Measurements from ENCODE around the gene BTBD16.

BTBD16 gene

DNA sequence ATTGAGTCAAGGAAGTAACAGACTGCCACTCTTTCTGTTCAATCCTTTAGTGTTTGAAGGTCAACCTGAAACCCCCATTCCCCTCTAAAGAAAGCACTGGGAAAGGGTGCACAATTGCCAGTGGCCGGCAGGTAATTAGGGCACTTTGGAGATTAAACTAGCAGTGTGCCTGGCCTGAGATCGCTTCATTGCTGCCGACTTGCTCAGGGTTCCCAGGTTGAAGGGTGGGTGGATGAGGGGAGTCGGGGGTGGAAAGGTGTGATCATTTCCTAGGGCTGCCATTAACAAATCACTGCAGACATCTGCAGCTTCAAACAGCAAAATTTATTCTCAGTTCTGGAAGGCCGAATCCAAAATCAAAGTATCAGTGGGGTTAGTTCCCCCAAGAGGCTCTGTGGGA lies 16.3 kb upstream of the BTBD16 start:
- H3K27ac Mint-ChIP-seq: no peak overlapping the region
- peaks cover 9% of the 10 kb centered on the region for H3K36me3 Mint-ChIP-seq (ENCODE audit: low read depth)
- H3K27me3 Mint-ChIP-seq (ENCODE audit: low read depth): no peaks in the 10 kb centered on the region
- H3K9me3 Mint-ChIP-seq: peaks cover 3% of the 10 kb centered on the region
- TF ChIP-seq, protein P1, sequence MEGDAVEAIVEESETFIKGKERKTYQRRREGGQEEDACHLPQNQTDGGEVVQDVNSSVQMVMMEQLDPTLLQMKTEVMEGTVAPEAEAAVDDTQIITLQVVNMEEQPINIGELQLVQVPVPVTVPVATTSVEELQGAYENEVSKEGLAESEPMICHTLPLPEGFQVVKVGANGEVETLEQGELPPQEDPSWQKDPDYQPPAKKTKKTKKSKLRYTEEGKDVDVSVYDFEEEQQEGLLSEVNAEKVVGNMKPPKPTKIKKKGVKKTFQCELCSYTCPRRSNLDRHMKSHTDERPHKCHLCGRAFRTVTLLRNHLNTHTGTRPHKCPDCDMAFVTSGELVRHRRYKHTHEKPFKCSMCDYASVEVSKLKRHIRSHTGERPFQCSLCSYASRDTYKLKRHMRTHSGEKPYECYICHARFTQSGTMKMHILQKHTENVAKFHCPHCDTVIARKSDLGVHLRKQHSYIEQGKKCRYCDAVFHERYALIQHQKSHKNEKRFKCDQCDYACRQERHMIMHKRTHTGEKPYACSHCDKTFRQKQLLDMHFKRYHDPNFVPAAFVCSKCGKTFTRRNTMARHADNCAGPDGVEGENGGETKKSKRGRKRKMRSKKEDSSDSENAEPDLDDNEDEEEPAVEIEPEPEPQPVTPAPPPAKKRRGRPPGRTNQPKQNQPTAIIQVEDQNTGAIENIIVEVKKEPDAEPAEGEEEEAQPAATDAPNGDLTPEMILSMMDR (IDR thresholded peaks at IDR 0.05; ENCODE audit: unreplicated experiment in 3 of 3): no peak
- H3K4me1 Mint-ChIP-seq: peaks cover 7% of the 10 kb centered on the region
- no peak overlapping the region for H3K4me3 Mint-ChIP-seq

DNA sequence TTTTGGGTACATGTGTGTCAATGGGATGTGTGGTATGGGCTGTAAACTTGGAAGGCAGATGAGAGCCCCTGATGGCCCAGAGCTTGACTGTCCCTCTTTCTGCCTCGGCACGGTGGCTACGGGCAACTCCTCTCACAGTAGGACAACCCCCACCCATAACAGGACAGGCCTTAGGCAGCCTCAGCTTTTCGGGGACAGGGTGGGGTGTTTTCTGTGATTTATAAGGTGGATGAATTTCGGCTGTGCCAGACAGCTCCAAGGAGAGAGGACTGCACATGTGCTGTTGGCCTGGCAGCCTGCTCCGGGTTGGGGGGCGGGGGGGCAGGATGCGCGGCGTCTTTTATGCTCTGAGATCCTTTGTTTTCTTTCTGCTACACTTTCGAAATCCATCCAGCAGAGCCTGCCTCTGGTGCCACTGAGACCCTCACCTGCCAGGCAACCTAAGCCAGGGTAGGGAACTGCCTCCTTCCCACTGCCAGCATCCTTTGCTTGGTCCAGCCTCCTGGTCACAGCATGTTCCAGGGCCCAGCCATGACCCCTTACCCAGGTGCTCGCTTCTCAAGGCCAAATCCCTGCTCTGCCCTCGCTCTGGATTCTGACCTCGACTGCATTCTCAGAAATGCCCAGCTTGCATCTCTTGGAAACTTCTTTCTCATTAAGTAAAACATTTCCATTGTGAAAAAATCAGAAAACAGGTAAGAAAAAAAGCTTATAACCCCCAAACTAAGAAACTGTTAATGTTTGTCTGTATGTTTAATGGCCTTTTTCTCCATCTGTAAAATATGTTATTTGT lies 15.4 kb upstream of the BTBD16 start:
- Mint-ChIP-seq H3K4me1 (peaks cover 7% of the 10 kb centered on the region), H3K27me3 (ENCODE audit: low read depth) (no peaks in the 10 kb centered on the region), H3K4me3 (no peak overlapping the region), H3K27ac (no peak overlapping the region), H3K36me3 (ENCODE audit: low read depth) (peaks cover 13% of the 10 kb centered on the region), H3K9me3 (peaks cover 5% of the 10 kb centered on the region)
- TF ChIP-seq, protein P1 (IDR thresholded peaks at IDR 0.05; ENCODE audit: unreplicated experiment in 3 of 3): no peak

DNA sequence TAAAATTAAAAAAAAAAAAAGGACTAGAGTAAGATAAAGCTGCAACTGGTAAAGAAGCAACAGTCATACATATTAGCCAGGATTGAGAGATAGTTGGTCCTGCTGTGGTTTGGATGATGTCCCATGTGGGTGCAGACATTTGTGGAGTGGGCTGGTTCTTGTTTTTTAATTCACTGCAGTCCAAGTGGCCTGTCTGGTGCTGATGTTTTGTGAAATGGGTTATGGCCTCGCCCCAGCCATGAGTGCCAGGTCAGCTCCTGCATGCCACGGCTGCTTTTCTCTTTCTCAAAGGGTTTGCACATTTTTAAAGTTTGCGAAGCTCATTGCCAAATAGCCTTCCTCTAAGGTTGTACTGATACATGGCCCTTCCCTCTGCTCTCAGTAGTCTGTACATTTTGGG lies 14.1 kb upstream of the BTBD16 start:
- Mint-ChIP-seq H3K4me1 (peaks cover 7% of the 10 kb centered on the region), H3K9me3 (peaks cover 7% of the 10 kb centered on the region), H3K36me3 (ENCODE audit: low read depth) (peaks cover 19% of the 10 kb centered on the region), H3K27me3 (ENCODE audit: low read depth) (no peaks in the 10 kb centered on the region), H3K4me3 (no peak overlapping the region), H3K27ac (peak overlapping the region in 1 of 3 experiments; percentile 73)
- TF ChIP-seq, protein P1 (IDR thresholded peaks at IDR 0.05; ENCODE audit: unreplicated experiment in 3 of 3): no peak

DNA sequence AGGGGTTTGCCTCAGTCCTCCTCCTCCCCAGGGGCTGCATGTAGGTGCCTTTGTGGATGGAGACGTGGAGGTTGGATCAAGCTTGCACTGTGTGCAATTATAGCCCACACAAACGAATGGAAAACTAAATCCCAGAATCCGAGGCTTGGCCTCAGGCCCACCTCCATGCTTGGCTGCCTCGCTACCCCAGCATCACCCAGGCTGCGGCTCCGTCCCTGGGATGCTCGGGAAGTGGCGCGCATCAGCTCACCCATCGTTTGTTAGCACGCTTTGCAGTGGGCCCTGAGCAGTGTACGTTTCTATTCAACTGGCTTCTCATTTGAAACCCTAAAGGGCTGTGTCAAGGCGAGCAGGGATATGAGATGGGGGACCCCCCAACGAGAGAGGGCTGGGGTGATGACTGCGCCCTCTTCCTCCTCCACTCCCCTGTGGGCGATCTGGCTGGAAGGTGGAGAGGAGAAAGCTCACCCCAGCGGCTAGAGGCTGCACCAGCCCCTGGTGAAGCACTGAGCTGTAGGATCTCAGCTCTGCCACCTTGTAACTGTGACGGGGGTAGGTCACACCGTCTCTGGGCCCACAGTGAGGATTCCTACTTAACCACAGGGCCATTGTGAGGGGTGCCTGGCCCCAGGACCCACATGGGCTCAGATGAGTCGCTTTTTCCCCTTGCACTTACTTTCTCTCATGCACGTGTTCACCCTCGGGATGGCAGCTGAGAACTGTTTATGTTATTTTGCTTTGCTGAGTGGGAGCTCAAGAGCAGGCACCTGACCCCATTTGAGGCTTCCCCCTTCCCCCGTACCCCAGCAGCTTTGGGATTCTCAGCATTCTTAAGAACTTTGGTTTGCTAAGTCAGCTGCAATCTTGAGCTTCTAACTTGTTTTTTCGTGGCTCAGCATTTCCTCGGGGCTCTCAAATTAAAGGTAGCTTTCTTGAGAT lies 12.7 kb upstream of the BTBD16 start:
- Mint-ChIP-seq H3K36me3 (ENCODE audit: low read depth) (peaks cover 27% of the 10 kb centered on the region), H3K27ac (peak overlapping the region; percentile 36 to 93 (median 53)), H3K4me1 (peaks cover 8% of the 10 kb centered on the region), H3K27me3 (ENCODE audit: low read depth) (no peaks in the 10 kb centered on the region), H3K4me3 (peak overlapping the region in 1 of 3 experiments; percentile 4), H3K9me3 (peaks cover 18% of the 10 kb centered on the region)
- TF ChIP-seq, protein P1 (IDR thresholded peaks at IDR 0.05; ENCODE audit: unreplicated experiment in 3 of 3): no peak

DNA sequence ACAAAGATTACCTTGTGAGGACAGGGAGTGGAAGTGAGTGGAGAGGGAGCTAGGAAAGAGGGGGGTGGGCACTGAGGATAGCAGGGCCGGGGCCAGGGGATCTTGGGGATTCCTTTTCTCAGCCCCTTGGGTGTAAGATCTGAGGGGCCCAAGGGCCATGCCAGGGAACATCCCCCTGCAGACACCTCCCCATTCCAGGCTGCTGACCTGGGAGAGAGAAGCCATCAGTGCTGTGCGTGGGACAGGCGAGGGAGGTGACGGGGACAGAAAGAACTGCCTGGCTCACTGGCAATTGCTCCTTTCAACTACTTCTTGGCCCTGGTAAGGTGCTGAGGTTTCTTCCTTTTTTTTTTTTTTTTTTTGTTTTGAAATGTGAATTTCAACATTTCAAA lies 12.0 kb upstream of the BTBD16 start:
- peak overlapping the region; percentile 36 to 93 (median 53) for H3K27ac Mint-ChIP-seq
- H3K36me3 Mint-ChIP-seq (ENCODE audit: low read depth): peaks cover 31% of the 10 kb centered on the region
- no peaks in the 10 kb centered on the region for H3K27me3 Mint-ChIP-seq (ENCODE audit: low read depth)
- TF ChIP-seq, protein P1 (IDR thresholded peaks at IDR 0.05; ENCODE audit: unreplicated experiment in 3 of 3): no peak
- H3K4me3 Mint-ChIP-seq: peak overlapping the region in 1 of 3 experiments; percentile 4
- H3K9me3 Mint-ChIP-seq: peaks cover 24% of the 10 kb centered on the region
- H3K4me1 Mint-ChIP-seq: peaks cover 15% of the 10 kb centered on the region

Data from nephron (organoid).